ENCODE measurements around the gene RNLS. TPM values are rescaled to one million over a fixed set of nuclear protein-coding genes. Genes with fewer than 3 reads are reported as not detected.

Gene RNLS
- total RNA-seq, 1 experiment from 2014 or later, result 11.4 TPM

DNA sequence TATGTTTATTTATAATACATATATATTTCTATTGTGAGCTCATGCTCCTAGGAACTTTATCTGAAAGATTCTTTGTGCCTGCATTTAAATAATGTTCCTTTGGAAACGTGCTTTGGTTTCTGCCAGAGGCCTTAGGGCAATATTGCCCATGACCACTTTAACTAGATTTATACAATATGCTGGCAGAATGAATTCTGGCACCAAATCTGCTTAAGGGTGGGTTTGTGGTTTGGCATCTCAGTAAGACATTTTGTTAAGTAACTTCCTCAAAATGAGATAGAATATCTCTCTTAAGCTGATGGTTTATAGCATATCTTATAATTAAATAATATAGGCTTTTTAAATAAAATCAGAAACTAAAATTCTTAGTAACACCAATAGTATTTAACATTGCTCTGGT lies 252.9 kb downstream of the RNLS start:
- no peak for DNase-seq (ENCODE audit: low read depth, low spot score)
- Histone ChIP-seq H3K9me3 (ENCODE audit: control insufficient read depth, insufficient read depth, low read depth, low read length) (no peaks in the 10 kb centered on the region), H3K4me3 (ENCODE audit: low read depth in 2 of 2, low read length in 2 of 2) (no peak overlapping the region), H3K27me3 (ENCODE audit: control insufficient read depth, insufficient read depth, low read length) (no peaks in the 10 kb centered on the region), H3K27ac (ENCODE audit: low read length) (no peak overlapping the region), H3K36me3 (ENCODE audit: control insufficient read depth, insufficient read depth, low read length) (no peaks in the 10 kb centered on the region), H3K4me1 (ENCODE audit: control insufficient read depth, insufficient read depth, low read length) (no peaks in the 10 kb centered on the region)
- in situ Hi-C loops (cut with HindIII; ENCODE audit: low pct_unique_long_range_greater_than_20kb, low sequenced_read_pairs) (no loop called here), intact Hi-C loops (cut with micrococcal nuclease; ENCODE audit: unreplicated experiment) (no loop called here)
- CTCF ChIA-PET, result no interaction called here
- TF ChIP-seq POLR2AphosphoS5 (IDR thresholded peaks at IDR 0.05; ENCODE audit: low read depth, low read length) (no peak), TCF7L2 (IDR thresholded peaks at IDR 0.05; ENCODE audit: low read depth, low read length) (no peak), SIN3A (IDR thresholded peaks at IDR 0.05; ENCODE audit: borderline replicate concordance, insufficient read depth, low read depth, low read length) (no peak)
- TF ChIP-seq, protein P1, sequence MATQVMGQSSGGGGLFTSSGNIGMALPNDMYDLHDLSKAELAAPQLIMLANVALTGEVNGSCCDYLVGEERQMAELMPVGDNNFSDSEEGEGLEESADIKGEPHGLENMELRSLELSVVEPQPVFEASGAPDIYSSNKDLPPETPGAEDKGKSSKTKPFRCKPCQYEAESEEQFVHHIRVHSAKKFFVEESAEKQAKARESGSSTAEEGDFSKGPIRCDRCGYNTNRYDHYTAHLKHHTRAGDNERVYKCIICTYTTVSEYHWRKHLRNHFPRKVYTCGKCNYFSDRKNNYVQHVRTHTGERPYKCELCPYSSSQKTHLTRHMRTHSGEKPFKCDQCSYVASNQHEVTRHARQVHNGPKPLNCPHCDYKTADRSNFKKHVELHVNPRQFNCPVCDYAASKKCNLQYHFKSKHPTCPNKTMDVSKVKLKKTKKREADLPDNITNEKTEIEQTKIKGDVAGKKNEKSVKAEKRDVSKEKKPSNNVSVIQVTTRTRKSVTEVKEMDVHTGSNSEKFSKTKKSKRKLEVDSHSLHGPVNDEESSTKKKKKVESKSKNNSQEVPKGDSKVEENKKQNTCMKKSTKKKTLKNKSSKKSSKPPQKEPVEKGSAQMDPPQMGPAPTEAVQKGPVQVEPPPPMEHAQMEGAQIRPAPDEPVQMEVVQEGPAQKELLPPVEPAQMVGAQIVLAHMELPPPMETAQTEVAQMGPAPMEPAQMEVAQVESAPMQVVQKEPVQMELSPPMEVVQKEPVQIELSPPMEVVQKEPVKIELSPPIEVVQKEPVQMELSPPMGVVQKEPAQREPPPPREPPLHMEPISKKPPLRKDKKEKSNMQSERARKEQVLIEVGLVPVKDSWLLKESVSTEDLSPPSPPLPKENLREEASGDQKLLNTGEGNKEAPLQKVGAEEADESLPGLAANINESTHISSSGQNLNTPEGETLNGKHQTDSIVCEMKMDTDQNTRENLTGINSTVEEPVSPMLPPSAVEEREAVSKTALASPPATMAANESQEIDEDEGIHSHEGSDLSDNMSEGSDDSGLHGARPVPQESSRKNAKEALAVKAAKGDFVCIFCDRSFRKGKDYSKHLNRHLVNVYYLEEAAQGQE (IDR thresholded peaks at IDR 0.05; ENCODE audit: insufficient read depth in 1 of 2, low read depth in 2 of 2, low read length in 1 of 2), result no peak
- TF ChIP-seq, protein P2, sequence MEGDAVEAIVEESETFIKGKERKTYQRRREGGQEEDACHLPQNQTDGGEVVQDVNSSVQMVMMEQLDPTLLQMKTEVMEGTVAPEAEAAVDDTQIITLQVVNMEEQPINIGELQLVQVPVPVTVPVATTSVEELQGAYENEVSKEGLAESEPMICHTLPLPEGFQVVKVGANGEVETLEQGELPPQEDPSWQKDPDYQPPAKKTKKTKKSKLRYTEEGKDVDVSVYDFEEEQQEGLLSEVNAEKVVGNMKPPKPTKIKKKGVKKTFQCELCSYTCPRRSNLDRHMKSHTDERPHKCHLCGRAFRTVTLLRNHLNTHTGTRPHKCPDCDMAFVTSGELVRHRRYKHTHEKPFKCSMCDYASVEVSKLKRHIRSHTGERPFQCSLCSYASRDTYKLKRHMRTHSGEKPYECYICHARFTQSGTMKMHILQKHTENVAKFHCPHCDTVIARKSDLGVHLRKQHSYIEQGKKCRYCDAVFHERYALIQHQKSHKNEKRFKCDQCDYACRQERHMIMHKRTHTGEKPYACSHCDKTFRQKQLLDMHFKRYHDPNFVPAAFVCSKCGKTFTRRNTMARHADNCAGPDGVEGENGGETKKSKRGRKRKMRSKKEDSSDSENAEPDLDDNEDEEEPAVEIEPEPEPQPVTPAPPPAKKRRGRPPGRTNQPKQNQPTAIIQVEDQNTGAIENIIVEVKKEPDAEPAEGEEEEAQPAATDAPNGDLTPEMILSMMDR (IDR thresholded peaks at IDR 0.05), result no peak
- POLR2A ChIA-PET, result no interaction called here
- BruUV-seq (replicated peaks), result no TSS peak
- no peak for ATAC-seq

- intact Hi-C loops (cut with micrococcal nuclease; ENCODE audit: unreplicated experiment) (no loop called here), in situ Hi-C loops (cut with HindIII; ENCODE audit: low pct_unique_long_range_greater_than_20kb, low sequenced_read_pairs) (no loop called here)
- CTCF ChIA-PET, result no interaction called here
- no peaks in the 10 kb centered on the region for H3K27me3 ChIP-seq (ENCODE audit: control insufficient read depth, insufficient read depth, low read length)
- H3K4me3 ChIP-seq (ENCODE audit: low read depth in 2 of 2, low read length in 2 of 2), result no peak overlapping the region
- BruUV-seq (replicated peaks), result no TSS peak
- H3K27ac ChIP-seq (ENCODE audit: low read length), result no peak overlapping the region
- POLR2A ChIA-PET, result no interaction called here
- H3K36me3 ChIP-seq (ENCODE audit: control insufficient read depth, insufficient read depth, low read length), result no peaks in the 10 kb centered on the region
- H3K4me1 ChIP-seq (ENCODE audit: control insufficient read depth, insufficient read depth, low read length), result no peaks in the 10 kb centered on the region
- TF ChIP-seq SIN3A (IDR thresholded peaks at IDR 0.05; ENCODE audit: borderline replicate concordance, insufficient read depth, low read depth, low read length) (no peak), POLR2AphosphoS5 (IDR thresholded peaks at IDR 0.05; ENCODE audit: low read depth, low read length) (no peak), TCF7L2 (IDR thresholded peaks at IDR 0.05; ENCODE audit: low read depth, low read length) (no peak)
- TF ChIP-seq, protein P1 (IDR thresholded peaks at IDR 0.05; ENCODE audit: insufficient read depth in 1 of 2, low read depth in 2 of 2, low read length in 1 of 2), result no peak
- TF ChIP-seq, protein P2 (IDR thresholded peaks at IDR 0.05), result no peak
- DNase-seq (ENCODE audit: low read depth, low spot score) (no peak), ATAC-seq (no peak)
- no peaks in the 10 kb centered on the region for H3K9me3 ChIP-seq (ENCODE audit: control insufficient read depth, insufficient read depth, low read depth, low read length)
Measured at GRCh38 chr10:88322324-88323063, 260.6 kb downstream of the RNLS start.

Measured in Panc1 (cell line).